Measurements from ENCODE around the gene TSSC4. TPM values are rescaled to one million over a fixed set of nuclear protein-coding genes. Genes with fewer than 3 reads are reported as not detected.

The TSSC4 gene
- 49.0 to 80.6 TPM (median 64.7 TPM) in 5 replicates for total RNA-seq (2022; extraction: Qiagen RNA extraction)

GRCh38 chr11:2400069-2400761 lies at the start of gene TSSC4:
Gene TSSC4 (plus strand): TSS chr11:2400750. CDS start chr11:2402634, 1,884 bp downstream.

GRCh38 chr11:2376751-2377451 lies 23.6 kb upstream of the TSSC4 start, which contains the start of gene CD81:
Gene CD81 (plus strand): TSS chr11:2377310. CDS start chr11:2377550, 240 bp downstream.

GRCh38 chr11:2443881-2444820 lies 43.6 kb downstream of the TSSC4 start, which contains the start of gene TRPM5:
Gene TRPM5 (minus strand): TSS chr11:2444514. CDS start chr11:2423036, 21,478 bp downstream.

GRCh38 chr11:2444821-2445745 lies 44.5 kb downstream of the TSSC4 start, which contains the start of gene KCNQ1:
Gene KCNQ1 (plus strand): TSS chr11:2445008. CDS start chr11:2445099, 91 bp downstream.

Other genes starting within 250 kb of the TSSC4 start
- not detected in 5 replicates for gene INS, start 239.5 kb upstream of the TSSC4 start, total RNA-seq (2022; extraction: Qiagen RNA extraction)
- 0.07 to 0.20 TPM in 2 of 5 replicates, not detected in the others for gene TH, start 228.9 kb upstream of the TSSC4 start, total RNA-seq (2022; extraction: Qiagen RNA extraction)
- not detected in 5 replicates for gene ASCL2, start 130.2 kb upstream of the TSSC4 start, total RNA-seq (2022; extraction: Qiagen RNA extraction)
- not detected in 5 replicates for gene C11orf21, start 98.8 kb upstream of the TSSC4 start, total RNA-seq (2022; extraction: Qiagen RNA extraction)
- not detected in 5 replicates for gene TSPAN32, start 98.7 kb upstream of the TSSC4 start, total RNA-seq (2022; extraction: Qiagen RNA extraction)
- gene CD81, start 23.4 kb upstream of the TSSC4 start, total RNA-seq (2022; extraction: Qiagen RNA extraction), result 332 to 426 TPM (median 412 TPM) in 5 replicates
- gene TRPM5, start 43.8 kb downstream of the TSSC4 start, total RNA-seq (2022; extraction: Qiagen RNA extraction), result not detected in 5 replicates
- 0.71 to 0.97 TPM (median 0.78 TPM) in 5 replicates for gene KCNQ1, start 44.3 kb downstream of the TSSC4 start, total RNA-seq (2022; extraction: Qiagen RNA extraction)